ENCODE data around the gene ITIH5.

The ITIH5 gene

DNA sequence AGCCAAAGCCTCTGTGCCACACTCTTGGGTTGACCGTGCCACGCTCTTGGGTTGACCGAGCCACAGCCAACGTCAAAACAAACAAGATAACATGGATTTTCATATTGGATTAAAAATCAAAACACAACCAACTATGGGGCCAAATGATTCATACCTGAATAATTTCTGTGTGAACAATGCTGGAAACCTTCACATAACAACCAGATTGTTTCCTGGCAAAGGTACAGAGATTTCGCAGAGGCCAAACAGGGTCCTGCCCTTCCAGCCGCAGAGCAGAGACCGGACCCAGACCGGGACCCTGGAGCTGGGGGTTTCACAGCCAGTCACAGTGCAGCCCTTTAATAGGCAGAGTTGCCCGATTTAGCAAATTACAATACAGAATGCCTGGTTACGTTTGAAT is 40.5 kb downstream of the ITIH5 start:
- DNase-seq (ENCODE audit: low read depth, low spot score), result peak; percentile 29

DNA sequence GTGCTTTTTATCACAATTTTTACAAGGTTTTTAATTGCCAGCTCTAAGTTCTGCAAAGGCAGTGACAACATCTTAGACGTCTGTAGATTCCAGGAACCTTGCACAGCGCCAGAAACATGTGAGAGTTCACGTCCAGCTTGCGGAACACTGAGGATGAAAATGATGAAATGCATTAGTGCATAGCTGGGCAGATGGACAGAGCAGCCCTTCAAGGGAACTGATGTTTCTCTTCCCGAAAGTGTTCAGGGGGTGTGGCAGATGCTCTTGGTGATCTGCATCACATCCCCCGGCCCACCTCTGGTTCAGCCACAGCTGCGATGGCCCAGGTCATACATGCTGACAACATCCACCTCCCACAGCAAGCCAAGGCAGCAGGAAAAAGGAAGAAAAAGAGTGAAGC is 40.9 kb downstream of the ITIH5 start:
- no peak for DNase-seq (ENCODE audit: low read depth, low spot score)

DNA sequence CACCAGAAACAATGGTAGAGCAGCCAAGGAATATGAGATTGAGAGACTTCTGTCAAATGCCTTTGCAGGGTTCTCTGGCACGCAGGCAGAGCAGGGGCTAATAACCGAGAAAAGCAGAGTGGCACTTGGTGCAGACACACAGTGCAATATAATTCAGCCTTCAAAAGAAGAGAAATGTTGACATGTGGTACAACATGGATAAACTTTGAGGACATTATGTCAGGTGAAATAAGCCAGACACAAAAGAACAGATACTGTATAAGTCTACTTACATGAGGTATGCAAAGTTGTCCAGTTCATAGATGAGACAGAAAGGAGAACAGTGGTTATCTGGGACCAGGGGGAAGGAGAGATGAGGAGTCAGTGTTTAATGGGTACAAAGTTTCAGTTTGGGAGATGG is 41.8 kb downstream of the ITIH5 start:
- DNase-seq (ENCODE audit: low read depth, low spot score), result no peak

DNA sequence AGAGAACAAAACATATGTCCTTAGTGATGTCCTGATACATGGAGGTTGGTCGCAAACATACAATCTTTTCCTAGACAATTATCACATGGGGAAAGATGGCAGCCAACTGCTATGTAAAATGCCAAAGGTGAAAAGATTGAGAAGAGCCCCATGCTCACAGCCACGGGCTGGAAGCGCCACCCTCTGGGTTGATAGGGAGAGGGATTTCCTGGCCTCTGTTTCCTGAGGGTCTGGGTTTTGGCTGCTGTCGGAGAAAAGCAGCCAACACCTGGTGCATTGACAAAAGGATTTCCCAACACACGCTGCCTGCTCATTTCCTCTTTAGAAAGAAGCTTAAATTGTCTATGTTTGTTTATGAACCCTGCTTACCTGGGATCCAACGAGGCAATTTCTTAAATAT is 43.8 kb downstream of the ITIH5 start:
- no peak for DNase-seq (ENCODE audit: low read depth, low spot score)

DNA sequence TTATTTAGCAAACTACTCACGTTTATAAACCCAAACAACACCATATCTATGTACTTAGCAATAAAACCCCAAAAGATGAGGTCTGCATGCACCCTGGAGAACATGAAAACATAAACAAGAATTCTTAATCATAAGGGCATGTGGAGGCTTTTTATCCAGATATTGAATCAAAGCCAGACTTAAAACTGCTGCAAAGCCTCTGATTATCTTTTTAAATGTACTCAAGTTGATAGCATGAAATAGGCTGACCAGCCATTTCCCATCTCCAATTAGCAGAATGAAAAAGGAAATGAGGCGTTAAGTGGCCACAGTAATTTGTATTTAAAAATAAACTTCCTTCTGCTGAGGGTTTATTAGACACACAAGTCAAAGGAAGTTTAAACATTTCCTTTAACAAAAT is 48.3 kb downstream of the ITIH5 start:
- no peak for DNase-seq (ENCODE audit: low read depth, low spot score)

DNA sequence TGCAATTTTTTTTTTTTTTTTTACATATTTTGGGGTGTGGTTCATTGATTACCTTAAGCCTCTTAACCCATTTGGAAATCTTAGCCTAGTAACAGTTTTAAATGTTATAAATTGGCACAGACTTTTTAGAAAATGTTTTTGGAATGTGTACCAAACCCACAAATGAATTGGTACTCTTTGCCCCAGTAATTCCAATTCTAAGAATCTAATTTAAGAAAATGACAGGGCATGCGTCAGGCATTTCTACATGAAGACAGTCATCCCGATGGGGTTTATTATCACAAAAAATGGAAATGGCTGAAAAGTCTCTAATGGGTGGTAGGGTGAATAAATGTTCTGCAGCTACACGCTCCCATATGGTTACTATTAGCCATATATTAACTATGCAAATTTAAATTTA is 54.9 kb downstream of the ITIH5 start:
- no peak for DNase-seq (ENCODE audit: low read depth, low spot score)

DNA sequence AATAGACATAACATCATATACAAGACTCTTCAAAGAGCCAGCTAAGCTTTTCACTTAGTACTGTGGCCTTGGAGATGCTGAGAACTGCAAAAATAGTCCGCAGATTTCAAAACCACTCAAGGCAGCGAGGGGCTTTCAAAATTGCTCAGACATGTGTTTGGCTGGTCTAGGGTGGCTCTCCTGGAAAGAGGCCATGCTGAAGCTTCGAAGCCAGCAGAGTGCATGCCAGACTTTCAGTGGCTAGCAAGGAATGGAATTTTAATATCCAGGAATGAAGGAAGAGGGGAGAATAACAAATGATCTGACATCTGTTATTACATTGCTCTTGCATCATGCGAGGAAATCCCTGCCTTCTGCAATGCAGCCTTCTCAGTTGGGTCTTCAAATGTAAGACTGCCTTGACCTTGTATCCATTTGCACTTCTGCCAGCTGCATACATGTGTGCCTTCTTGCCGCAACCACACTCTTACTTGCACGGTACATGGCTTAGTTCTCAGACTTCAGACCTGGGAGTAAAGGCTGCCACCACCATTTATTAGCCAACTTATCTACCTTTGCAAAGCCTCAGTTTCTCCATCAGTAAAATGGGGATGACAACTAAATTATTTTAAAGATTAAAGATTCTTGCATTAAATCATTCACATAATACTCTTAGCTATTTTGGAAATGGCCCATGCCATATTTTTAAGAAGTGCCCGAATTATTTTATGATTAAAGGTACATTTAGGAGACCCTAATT is 55.9 kb downstream of the ITIH5 start:
- DNase-seq (ENCODE audit: low read depth, low spot score), result peak; percentile 37

DNA sequence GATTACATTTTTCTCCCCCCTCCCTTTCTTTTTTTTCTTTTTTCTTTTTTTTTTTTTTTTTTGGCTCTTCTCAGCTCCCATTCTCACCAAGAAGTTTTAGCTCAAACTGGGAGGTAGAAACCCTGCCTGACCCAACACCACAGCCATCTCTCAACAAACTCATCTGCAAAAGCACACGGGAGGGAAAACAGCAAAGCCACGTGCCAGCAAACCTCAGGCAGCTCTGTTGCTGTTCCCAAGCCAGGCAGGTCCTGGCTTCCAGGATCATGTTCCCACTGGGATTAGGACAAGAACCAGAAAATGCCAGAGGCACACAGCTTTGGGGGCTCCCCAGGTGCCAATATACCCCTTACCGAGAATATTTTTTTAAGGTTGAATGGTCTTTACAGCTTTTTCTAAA is 56.7 kb downstream of the ITIH5 start:
- DNase-seq (ENCODE audit: low read depth, low spot score), result no peak

DNA sequence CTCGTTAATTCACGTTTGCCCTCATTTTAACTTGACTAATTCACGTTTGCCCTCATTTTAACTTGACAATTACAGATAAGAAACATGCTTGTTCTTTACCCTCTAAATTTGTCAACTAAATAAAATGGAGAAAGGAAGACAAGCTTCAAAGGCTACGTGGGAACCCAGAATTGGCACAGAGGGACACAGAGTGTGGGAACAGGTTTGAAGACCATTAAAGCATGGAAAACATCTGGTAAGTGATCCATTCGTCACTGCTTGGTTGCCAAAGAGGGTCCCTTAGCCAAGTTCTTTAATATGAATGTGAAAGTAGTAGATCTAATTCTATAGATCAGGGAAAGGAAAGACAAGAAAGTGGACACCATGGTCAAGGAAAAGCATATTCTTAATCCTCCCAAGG is 57.2 kb downstream of the ITIH5 start:
- no peak for DNase-seq (ENCODE audit: low read depth, low spot score)

DNA sequence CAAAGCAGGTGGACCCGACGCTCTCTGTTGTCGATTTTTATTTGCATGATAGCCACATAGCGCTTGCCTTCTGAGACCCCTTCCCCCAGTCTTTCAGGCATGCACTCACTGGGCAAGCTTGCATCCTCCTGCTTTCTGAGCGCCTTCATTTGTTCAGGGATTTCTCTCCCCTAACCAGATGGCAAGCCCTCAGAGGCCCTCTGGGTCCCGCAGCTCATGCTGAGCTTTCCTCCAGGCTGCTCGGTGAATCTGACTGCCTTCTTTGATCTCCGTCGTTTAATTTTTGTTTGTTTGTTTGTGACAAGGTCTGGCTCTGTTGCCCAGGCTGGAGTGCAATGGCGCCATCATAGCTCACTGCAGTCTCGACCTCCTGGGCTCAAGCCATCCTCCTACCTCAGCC is 58.8 kb downstream of the ITIH5 start:
- no peak for DNase-seq (ENCODE audit: low read depth, low spot score)

DNA sequence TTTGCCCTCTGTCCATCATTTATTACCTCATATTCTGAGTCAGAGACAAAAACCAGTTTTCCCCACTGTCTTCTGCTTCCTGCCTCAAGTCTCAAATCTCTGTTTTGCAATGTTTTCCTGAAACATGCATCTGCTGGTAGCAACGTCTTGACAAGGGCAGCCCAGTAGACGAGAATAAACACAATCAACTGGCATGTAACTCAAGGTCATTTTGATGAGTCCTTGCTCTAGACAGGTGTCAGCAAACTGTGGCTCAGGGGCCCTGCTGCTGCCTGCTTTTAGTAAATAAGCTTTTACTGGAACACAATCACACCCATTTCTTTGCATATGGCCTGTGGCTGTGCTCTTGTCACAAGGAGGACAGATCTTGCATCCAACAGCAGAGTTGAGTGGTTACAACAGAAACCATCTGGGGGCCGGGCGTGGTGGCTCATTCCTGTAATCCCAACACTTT is 59.8 kb downstream of the ITIH5 start:
- no peak for DNase-seq (ENCODE audit: low read depth, low spot score)

DNA sequence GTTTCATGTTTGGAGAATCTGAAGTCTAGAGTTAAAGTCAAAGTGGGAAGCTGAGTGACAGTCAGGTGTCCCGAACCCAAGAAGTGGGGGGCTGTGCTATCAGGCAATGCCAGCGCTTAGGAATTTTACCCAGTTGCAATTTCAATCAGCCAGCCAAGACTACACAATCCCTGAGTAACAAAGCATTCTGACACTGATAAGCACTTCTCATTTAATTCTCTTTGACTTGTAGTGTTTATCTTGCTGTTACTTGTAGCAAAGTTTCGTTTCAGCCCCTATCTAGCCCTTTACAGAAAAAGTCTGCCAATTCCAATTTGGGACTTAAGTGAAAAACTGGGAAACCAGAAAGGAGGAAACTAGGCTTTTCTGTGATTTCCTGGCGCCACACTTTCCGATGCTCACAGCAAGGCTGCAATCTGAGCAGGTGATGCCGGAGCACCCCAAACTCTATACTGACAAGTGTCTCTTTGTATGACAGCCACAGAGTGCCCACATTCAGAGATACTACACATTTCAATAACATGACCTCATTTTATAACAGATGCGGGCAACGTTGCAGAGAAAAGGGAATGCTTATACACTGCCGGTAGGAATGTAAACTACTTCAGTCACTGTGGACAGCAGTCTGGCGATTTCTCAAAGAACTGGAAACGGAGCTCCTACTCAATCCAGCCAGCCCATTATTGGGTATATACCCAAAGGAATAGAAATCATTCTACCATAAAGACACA is 61.0 kb downstream of the ITIH5 start:
- DNase-seq (ENCODE audit: low read depth, low spot score), result peak; percentile 44

DNA sequence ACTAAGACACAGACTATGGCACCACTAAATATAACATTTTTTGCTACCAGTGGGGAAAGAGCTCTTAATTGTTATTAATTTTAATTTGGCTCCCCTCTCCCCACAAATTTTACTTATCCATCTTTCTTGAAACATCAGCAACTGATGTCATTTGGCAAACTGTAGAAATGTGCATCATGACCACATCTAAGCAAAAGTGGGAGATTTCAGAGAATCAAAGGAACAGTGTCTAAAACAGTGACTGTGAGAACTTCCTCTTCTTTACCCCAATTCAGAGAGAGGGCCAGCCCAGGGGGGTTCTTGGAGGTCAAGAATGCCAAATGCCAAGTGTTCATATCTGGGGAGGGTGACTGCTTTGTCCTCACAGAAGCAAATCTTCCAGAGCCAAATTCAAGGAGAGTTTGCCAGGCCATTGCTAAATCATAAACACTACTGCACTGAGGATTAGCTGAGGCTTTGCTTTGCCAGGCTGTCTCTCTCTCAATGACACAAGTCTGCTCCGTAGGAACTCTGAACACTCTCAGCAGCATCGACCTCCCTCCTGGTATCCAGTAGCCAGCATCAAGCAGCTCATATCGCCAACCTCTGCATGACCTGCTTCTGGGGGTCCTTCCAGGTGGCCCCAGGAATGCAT is 65.6 kb downstream of the ITIH5 start:
- no peak for DNase-seq (ENCODE audit: low read depth, low spot score)

DNA sequence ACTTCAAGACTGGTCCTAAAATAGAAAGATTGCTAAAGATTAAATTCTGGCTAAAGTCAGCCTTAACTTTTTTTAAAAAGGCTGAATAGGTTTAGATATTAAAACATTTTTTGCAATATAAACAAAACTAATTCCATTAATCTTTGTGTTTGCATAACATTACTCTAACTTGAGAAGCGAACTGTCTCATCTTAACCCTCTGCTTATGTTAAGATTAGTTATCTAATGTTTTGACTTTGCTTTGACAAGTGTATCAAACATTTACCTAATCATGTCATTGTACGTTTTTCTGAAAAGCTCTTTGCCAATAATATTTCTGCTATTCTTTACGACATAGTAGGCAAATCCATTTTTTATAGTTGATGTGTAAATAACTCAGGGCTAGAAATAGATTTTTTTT is 68.0 kb downstream of the ITIH5 start:
- DNase-seq (ENCODE audit: low read depth, low spot score), result no peak

DNA sequence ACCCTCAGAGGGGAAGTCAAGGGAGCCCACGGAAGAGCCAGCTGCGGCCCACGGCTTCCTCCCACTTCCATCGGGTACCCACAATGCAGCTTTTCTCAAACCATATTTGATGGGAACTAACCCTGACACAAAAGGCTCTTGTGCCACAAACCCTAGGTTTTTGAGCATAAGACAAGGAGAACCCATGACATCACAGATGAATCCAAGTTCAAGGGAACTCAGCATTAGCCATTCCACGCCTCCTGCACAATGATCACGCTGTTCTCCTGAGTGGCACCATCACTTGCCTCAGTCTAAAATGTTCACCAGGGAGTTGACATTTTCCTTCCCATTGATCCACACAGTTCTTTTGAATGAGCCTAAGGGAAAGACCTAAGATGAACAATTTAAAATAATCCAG is 70.4 kb downstream of the ITIH5 start:
- DNase-seq (ENCODE audit: low read depth, low spot score), result no peak

DNA sequence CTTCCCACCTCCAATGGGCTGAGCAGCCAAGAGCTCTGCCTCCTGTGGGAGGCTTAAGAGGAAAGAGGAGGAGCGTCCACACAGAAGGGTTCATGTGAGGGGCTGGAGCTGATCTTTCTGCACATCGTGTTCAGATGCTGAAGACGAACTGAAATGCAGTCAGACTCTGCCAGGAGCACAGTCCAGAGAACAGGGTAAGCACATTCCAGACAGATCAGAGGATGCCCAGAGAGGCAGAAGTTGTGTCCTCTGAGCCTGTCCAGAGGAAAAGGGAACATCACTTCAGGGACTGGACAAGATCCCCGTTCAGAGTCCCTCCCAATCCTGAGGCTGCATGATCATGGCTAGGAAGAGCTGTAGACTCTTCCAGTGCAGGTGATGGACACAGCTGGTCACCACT is 72.9 kb downstream of the ITIH5 start:
- no peak for DNase-seq (ENCODE audit: low read depth, low spot score)

DNA sequence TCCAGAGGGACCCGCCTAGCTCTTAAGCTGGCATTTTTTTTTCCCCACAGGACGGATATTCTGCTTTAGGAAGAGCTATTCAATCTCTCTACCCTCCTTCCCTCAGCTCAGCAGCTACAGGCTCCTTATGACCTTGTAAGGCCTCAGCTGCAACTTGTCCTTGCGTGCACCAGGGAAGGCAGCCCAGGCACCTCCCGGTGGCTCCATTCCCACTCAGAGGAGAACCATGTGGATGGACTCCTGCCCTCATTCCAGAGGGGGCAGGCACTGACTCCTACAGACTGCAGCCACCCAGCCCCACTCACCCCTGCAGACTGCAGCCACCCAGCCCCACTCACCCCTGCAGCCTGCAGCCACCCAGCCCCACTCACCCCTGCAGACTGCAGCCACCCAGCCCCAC is 73.7 kb downstream of the ITIH5 start:
- no peak for DNase-seq (ENCODE audit: low read depth, low spot score)

DNA sequence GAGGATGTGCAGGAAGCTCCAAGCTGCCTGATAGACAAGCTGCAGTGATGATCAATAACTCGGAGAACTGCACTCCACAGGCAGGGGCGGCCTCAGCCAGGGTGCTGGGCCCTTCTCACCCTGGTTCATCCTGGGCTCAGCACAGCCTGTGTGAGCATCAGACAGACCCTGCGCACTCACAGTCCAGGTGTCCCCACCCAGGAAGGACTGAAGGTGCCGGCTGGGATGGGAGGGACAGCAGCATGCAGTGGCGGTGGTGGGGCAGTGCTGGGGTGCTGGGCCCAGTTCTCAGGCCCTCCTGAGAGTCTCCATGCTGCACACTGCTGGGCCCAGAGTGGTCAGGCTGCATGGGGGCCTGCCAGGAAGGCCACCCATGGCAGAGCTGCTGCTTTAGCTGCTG is 74.1 kb downstream of the ITIH5 start:
- DNase-seq (ENCODE audit: low read depth, low spot score), result no peak

DNA sequence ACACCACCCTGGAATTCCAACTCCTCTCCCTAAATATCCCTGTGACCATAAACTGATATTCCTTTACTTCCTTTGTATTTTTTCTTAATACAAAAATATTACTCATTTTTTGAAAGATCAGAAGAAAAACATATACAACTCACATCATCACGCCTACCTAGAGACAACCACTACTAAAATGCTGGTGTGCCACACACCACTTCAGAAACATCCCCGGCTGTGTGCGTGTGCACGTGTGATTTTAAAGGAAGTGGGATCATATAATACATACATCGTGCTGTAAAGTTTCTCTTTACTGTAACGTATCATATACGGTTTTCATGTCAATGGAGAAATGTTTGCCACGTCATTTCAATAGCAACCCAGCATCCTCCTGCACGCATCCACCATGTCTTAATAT is 76.5 kb downstream of the ITIH5 start:
- no peak for DNase-seq (ENCODE audit: low read depth, low spot score)

DNA sequence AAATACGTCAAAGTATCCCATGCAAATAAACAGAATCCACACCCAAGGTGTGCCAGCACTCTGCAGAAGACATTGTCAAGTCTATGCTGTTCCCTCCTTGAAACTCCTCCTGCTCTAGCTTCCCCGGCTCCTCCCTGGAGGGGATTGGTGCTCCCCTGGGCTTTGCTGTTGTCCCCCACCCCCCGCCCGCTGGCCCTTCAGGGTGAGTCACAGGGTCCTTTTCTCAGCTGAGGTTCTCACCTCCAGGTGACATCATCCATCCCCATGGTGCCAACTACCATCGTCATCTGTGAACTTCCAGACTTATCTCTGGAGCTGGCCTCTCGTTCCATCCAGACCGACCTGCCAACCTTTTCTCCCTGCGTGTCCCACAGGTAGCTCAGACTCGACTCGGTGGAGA is 77.0 kb downstream of the ITIH5 start:
- DNase-seq (ENCODE audit: low read depth, low spot score), result no peak

DNA sequence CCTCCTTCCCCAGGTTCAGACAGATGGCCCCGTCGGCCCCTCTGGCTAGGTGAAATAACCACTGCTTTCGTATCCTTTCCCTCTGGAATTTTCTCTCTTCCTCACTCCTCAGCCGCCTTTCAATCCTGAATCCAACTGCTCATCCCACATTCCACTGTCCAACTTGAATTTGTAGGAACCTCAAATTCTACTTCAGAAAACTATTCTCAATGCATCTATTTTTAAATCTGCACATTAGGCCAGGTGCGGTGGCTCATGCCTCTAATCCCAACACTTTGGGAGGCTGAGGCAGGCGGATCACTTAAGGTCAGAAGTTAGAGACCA is 78.9 kb downstream of the ITIH5 start:
- DNase-seq (ENCODE audit: low read depth, low spot score), result no peak

DNA sequence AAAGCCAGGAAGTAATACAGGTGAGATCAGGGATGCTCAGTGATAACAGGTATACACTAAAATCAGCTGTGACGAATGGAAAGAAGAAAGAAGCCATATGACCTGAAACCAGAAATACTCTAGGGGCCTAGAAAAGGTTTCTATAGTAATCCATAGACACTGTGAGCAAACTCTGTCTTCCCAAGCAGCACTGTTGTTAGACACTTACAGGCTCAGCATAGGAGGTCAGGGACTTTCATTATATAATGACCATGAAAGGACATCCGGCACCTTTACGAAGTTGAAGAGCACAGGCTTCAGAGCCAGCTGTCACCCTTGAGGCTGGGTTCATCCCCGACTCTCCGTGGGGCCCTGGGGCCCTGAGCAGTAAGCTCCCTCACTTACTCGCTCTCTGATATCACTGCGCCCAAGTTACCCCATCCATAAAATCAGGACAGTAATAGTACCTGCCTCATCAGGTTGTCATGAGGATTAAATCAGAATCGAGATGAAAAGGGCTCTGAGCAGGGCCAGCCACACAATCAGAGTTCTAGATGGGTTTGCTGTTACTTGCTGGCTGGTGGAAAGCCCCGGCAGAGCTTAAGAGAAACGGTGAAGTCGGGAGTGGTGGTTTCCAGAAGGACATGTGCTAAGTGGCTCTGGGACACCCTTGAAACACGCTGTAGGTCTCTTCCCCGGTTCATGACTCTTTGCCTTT is 79.5 kb downstream of the ITIH5 start:
- DNase-seq (ENCODE audit: low read depth, low spot score), result no peak

DNA sequence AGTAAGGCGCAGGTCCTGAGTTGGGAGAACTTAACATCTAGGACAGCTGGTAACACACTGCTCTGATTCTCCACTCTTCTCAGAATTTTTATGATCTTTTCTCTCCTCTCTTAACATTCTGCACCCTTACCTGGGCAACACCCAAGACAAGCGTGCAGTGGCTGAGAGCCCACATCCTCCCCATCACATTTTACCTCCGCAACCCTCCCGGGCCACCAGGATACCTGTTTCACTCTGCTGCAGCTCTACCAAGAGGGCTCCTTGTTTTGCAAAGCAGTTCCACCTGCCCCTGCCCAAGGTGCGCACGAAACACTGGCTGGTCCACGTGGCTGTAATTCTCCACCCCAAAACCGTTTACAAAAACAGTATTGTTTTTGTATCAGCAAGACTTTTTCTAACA is 81.5 kb downstream of the ITIH5 start:
- DNase-seq (ENCODE audit: low read depth, low spot score), result no peak
